PC-9 (cell line): ENCODE results near the gene CRACDL.

Experiments used
- CTCF ChIP-seq: fragments of 200-600 bp; sonication (generic); conservative IDR thresholded peaks from 2 replicates; pipeline ENCODE4 v1.6.1; 2017; ENCODE audit warnings: mixed run types, antibody characterized with exemption, mild to moderate bottlenecking, moderate library complexity
- EZH2 ChIP-seq: fragments of 200-600 bp; sonication (generic); IDR thresholded peaks from 2 replicates; pipeline ENCODE4 v1.8.0; 2017; ENCODE audit warnings: antibody characterized with exemption, low read depth

GRCh38 chr2:98801921-98802321, 134.1 kb downstream of the CRACDL start:
- TF ChIP-seq CTCF (no peak), EZH2 (no peak)
